Measurements from ENCODE around the gene SIPA1L3.

Gene SIPA1L3

DNA sequence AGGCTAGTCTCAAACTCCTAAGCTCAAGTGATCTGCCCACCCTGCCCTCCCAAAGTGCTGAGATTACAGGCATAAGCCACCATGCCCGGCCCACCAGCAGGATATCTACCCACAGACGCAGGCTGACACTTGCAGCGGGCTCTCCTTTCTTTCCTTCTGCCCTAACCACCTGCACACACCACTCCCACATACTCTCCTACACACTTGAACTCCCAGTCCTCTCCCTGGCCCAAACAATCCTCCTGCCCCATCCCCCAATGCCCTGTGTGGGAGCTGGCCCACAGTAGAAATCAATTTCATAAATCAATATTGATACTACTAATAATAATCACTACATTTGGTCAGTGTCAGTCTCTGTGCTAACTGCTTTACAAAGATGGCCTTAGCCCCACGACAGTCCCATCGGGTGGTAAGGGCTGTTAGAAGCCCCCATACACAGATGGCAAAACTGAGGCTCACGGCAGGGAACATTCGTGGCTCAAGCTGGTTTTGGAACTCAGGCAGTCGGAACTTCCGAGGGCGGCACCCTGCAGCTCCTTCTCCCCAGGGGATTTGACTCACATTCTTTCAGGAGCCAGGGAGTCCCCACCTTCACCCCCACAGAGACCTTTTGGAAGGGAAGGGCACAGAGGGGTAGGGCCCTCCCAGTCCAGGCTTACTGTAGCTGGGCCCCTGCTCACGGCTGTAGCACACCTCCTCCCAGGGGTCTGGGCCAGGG lies 320.4 kb downstream of the SIPA1L3 start:
- no peak overlapping the region for H3K4me3 ChIP-seq (ENCODE audit: low read length)
- no peaks in the 10 kb centered on the region for H3K36me3 ChIP-seq (replicated peaks; ENCODE audit: insufficient read depth, low read length)
- H3K9me3 ChIP-seq (replicated peaks; ENCODE audit: insufficient read depth, low read length) = no peaks in the 10 kb centered on the region
- DNase-seq = no peak
- H4K20me1 ChIP-seq (ENCODE audit: insufficient read depth, low read length) = no peaks in the 10 kb centered on the region
- H3K9me2 ChIP-seq (replicated peaks; ENCODE audit: insufficient read depth, low read length) = no peaks in the 10 kb centered on the region
- TF ChIP-seq EZH2 (optimal IDR thresholded peaks at IDR 0.05; ENCODE audit: low read depth, low read length) (no peak), EZH2phosphoT487 (IDR thresholded peaks at IDR 0.05; ENCODE audit: low read length) (no peak)
- TF ChIP-seq, protein P1, sequence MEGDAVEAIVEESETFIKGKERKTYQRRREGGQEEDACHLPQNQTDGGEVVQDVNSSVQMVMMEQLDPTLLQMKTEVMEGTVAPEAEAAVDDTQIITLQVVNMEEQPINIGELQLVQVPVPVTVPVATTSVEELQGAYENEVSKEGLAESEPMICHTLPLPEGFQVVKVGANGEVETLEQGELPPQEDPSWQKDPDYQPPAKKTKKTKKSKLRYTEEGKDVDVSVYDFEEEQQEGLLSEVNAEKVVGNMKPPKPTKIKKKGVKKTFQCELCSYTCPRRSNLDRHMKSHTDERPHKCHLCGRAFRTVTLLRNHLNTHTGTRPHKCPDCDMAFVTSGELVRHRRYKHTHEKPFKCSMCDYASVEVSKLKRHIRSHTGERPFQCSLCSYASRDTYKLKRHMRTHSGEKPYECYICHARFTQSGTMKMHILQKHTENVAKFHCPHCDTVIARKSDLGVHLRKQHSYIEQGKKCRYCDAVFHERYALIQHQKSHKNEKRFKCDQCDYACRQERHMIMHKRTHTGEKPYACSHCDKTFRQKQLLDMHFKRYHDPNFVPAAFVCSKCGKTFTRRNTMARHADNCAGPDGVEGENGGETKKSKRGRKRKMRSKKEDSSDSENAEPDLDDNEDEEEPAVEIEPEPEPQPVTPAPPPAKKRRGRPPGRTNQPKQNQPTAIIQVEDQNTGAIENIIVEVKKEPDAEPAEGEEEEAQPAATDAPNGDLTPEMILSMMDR (IDR thresholded peaks at IDR 0.05; ENCODE audit: low read length) = no peak
- no peak overlapping the region for H3K9ac ChIP-seq (ENCODE audit: low read length)
- peaks cover 4% of the 10 kb centered on the region; the same call in 1 of the 2 replicates for H3F3A ChIP-seq (ENCODE audit: insufficient read depth, low read length)
- peaks cover 65% of the 10 kb centered on the region for H3K27me3 ChIP-seq (replicated peaks; ENCODE audit: insufficient read depth, low read length)
- no peak overlapping the region for H2AFZ ChIP-seq (ENCODE audit: low read length)
- H3K4me2 ChIP-seq (ENCODE audit: low read depth, low read length) = no peak overlapping the region
- H3K79me2 ChIP-seq (ENCODE audit: low read length) = no peaks in the 10 kb centered on the region
- H3K27ac ChIP-seq (ENCODE audit: low read length) = no peak overlapping the region
- H3K4me1 ChIP-seq (ENCODE audit: low read length) = peaks cover 3% of the 10 kb centered on the region; the same call in 1 of the 2 replicates

DNA sequence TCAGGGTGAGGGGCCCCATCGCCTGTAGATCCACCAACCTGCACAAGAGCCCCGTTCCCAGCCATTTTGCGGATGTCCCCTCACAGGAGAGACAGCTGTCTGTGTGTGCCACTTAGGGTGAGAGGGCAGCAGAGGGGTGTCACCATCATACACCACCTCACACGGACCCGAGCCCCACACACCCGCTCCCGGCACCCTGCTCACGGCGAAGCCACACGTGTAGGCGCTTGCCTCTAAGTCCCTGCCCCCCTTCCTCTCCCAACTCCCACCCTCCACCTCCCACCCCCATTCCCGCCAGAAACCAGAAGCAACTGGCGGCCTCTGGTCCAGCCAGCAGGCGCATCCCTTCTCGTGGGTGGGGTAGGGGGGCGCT lies 321.0 kb downstream of the SIPA1L3 start:
- Histone ChIP-seq H4K20me1 (ENCODE audit: insufficient read depth, low read length) (no peaks in the 10 kb centered on the region), H3K4me3 (ENCODE audit: low read length) (no peak overlapping the region), H3K9ac (ENCODE audit: low read length) (no peak overlapping the region), H3K9me2 (replicated peaks; ENCODE audit: insufficient read depth, low read length) (no peaks in the 10 kb centered on the region), H3K27me3 (replicated peaks; ENCODE audit: insufficient read depth, low read length) (peaks cover 66% of the 10 kb centered on the region), H3K36me3 (replicated peaks; ENCODE audit: insufficient read depth, low read length) (no peaks in the 10 kb centered on the region), H3K4me1 (ENCODE audit: low read length) (peaks cover 3% of the 10 kb centered on the region; the same call in 1 of the 2 replicates), H3K27ac (ENCODE audit: low read length) (no peak overlapping the region), H2AFZ (ENCODE audit: low read length) (no peak overlapping the region), H3K9me3 (replicated peaks; ENCODE audit: insufficient read depth, low read length) (no peaks in the 10 kb centered on the region), H3F3A (ENCODE audit: insufficient read depth, low read length) (peaks cover 4% of the 10 kb centered on the region; the same call in 1 of the 2 replicates), H3K79me2 (ENCODE audit: low read length) (no peaks in the 10 kb centered on the region), H3K4me2 (ENCODE audit: low read depth, low read length) (no peak overlapping the region)
- no peak for TF ChIP-seq EZH2phosphoT487 (IDR thresholded peaks at IDR 0.05; ENCODE audit: low read length)
- TF ChIP-seq, protein P1 (IDR thresholded peaks at IDR 0.05; ENCODE audit: low read length) = no peak
- TF ChIP-seq EZH2 (optimal IDR thresholded peaks at IDR 0.05; ENCODE audit: low read depth, low read length) = no peak
- DNase-seq = no peak

DNA sequence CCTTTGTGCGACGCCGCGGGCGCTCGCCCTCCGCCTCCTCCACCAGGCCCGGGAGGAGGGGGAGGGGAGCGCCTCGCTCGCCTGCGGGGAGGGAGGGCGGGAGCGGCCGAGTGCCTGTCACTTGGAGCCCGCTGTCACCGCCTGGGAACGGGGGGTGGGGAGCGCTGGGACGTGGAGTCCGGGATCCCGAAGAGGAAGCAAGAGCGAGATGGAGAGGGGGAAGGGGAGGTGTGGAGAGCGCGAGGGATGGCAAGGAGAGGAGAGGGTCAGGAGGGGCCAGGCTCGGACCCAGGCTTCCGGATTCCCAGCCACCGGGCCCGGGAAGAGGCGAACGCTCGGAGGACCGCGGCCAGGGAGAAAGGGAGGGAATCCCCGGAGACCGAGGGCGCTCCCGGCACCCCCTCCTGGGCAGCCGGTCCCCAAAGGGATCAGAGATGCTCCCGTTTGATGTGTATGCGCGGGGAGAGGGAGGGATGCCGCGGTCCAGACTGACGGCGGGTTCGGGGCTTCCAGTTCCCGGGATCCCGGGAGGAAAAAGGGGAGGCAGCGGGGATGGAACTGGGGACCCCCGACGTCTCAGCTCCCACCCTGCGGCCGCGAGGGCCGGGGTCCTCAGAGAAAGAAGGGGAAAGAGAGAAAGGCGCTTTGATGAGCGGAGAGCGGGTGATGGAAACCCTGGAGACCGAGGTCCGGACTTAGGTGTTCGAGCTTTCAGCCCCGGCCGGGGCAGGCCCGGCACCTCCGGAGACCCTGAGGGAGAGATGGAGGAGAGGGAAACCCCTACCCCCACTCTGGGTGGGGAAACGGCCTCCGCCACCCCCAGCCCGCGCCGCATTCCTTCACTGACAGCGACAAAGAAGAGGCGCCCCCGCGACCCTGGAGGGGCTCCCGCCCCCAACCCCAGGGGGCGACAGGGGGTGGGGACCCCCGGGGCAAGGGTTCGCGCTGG lies 321.8 kb downstream of the SIPA1L3 start:
- no peaks in the 10 kb centered on the region; the same call in 1 of the 2 replicates for H3K4me1 ChIP-seq (ENCODE audit: low read length)
- H3K27me3 ChIP-seq (replicated peaks; ENCODE audit: insufficient read depth, low read length) = peaks cover 63% of the 10 kb centered on the region
- H3K9me2 ChIP-seq (replicated peaks; ENCODE audit: insufficient read depth, low read length) = no peaks in the 10 kb centered on the region
- H3K4me2 ChIP-seq (ENCODE audit: low read depth, low read length) = peak overlapping the region; percentile 82
- H3K36me3 ChIP-seq (replicated peaks; ENCODE audit: insufficient read depth, low read length) = no peaks in the 10 kb centered on the region
- H4K20me1 ChIP-seq (ENCODE audit: insufficient read depth, low read length) = no peaks in the 10 kb centered on the region
- no peaks in the 10 kb centered on the region for H3K9me3 ChIP-seq (replicated peaks; ENCODE audit: insufficient read depth, low read length)
- peaks cover 4% of the 10 kb centered on the region; the same call in 1 of the 2 replicates for H3F3A ChIP-seq (ENCODE audit: insufficient read depth, low read length)
- H3K79me2 ChIP-seq (ENCODE audit: low read length) = no peaks in the 10 kb centered on the region
- no peak overlapping the region for H3K9ac ChIP-seq (ENCODE audit: low read length)
- peak overlapping the region; percentile 27; the same call in 1 of the 2 replicates for H2AFZ ChIP-seq (ENCODE audit: low read length)
- no peak for DNase-seq
- peak overlapping the region; percentile 55 for H3K4me3 ChIP-seq (ENCODE audit: low read length)
- H3K27ac ChIP-seq (ENCODE audit: low read length) = no peak overlapping the region
- TF ChIP-seq EZH2 (optimal IDR thresholded peaks at IDR 0.05; ENCODE audit: low read depth, low read length) (peak; percentile 86), EZH2phosphoT487 (IDR thresholded peaks at IDR 0.05; ENCODE audit: low read length) (no peak)
